Left colon (tissue), 2 donors: ENCODE measurements around the gene BBX. TPM values are rescaled to one million over a fixed set of nuclear protein-coding genes. Genes with fewer than 3 reads are reported as not detected.

Source experiments
- ATAC-seq: fragments of 200-7000 bp; cut with Tn5 transposase; one replicate; pipeline ENCODE4 v1.9.1; 2020; ENCODE audit warnings: mild to moderate bottlenecking, moderate library complexity
- DNase-seq, 2 donors: peaks; one replicate each; pipeline ENCODE4 v3.0.0-alpha.2; 2020
- intact Hi-C, 2 donors: fragments of 100-400 bp; cut with DNase I in 1 of 2; cut with micrococcal nuclease in 1 of 2; formaldehyde crosslinking; loops; one replicate each; pipeline versions ENCODE4 v1.11.2 to v1.14.0; 2022; cut with DNase I, micrococcal nuclease
- total RNA-seq, 2 donors: library from RNA; stranded (reverse); fragmentation: NEBNext Ultra II Directional; extraction: Animal tissue kit (Norgen Biotek cat#: 25700); gene quantifications; one replicate each; pipeline ENCODE4 v1.2.1, GENCODE V29; 2021
- donor health status: DM: no; HTN: no; CAD: no.
- donor health status: DM: yes; HTN: yes; CAD: no.

BBX gene
- total RNA-seq, 2 donors from 2014 or later, result 24.4 to 25.0 TPM

DNA sequence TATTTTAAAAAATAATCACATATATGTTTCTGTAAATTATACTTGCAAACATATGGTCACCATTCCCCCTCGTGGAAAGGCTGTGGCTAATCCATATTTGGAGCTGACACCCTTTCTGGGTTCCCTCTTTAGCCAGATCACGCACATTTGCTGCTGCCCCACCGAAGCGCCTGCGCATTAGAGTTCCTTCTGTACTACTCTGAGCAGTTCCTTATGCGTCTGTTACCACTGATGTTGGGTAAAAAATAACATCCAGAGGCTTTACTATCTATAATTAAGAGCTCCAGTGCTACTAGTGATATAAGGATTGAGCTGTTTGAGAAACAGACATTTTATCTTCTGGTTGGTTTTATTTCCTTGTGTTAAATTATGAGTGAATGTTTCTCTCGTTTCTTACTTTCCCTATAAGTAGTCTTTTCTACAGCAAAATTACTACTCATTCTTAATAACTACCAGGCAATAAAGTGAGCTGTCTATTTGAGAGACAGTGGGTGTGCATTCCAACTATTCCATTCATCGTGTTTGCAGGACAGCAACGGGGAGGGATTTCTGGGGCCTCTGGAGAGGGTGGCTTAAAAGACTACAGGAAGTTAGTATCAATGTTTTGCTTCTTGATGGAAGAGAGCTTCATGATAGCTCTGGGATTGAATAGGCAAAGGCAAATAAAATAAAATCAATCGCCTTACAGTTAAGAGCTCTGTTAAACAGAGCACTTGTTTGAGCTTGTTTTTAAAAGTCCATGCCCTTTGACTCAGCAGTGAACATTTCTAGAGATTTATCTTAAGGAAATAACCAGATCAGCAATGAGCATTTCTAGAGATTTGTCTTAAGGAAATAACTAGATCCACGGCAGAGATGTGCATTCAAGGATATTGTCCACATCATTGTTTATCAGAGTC, 322.9 kb downstream of the BBX start:
- DNase-seq (no peak), ATAC-seq (no peak)
- intact Hi-C loops, result no loop called here

GRCh38 chr3:107846279-107846852, 323.6 kb downstream of the BBX start:
- ATAC-seq, result peak; percentile 75
- peak in 1 of 2 donors; percentile 78 for DNase-seq
- intact Hi-C loops, result no loop called here

GRCh38 chr3:107847791-107848190, 325.0 kb downstream of the BBX start:
- intact Hi-C loops, result no loop called here
- DNase-seq (no peak), ATAC-seq (no peak)

GRCh38 chr3:107848351-107848915, 325.7 kb downstream of the BBX start:
- no peak for DNase-seq
- intact Hi-C loops, result no loop called here
- no peak for ATAC-seq

- intact Hi-C loops, result no loop called here
- ATAC-seq (no peak), DNase-seq (no peak)
Measured at GRCh38 chr3:107850681-107851080, 327.9 kb downstream of the BBX start.

DNA sequence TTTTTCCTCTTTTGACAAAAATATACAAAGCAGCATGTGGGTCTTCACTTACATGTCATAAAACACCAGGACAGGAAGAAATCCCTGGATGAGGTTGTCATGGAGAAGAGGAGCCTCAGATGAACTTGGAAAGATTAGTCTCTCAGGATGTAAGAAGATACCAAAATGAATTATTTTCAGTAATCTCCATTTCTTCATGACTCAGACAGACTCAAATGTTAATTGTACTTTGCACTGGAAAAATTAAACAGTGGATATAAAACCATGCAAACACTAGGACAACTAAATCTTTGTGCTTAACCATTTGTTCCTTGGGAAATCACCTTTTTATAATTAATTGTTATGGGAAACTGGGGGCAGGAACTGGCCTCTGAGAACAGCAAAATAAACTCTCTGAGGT, 331.1 kb downstream of the BBX start:
- DNase-seq (no peak), ATAC-seq (no peak)
- intact Hi-C loops, result no loop called here

DNA sequence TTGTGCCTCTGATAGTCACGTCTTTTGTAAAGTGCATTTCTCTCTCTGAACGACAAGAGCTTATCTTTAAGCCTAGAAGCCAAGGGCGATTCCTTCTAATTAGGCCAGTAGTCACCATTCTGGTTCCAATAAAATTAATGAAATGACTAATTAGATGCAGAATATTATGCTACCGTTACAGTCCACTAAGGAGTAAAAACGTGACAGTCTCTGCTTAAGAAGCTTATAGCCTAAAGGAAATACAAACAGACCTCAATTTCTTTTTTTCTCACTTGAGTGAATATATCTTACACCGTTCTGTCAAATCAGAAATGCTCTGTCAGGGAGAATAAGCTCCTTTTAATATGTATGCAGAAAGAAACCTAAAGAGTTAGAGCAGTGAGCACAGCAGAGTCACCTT, 332.0 kb downstream of the BBX start:
- intact Hi-C loops, result no loop called here
- ATAC-seq (no peak), DNase-seq (no peak)

GRCh38 chr3:107855710-107856109, 332.9 kb downstream of the BBX start:
- ATAC-seq (peak; percentile 74), DNase-seq (no peak)
- intact Hi-C loops, result no loop called here

DNA sequence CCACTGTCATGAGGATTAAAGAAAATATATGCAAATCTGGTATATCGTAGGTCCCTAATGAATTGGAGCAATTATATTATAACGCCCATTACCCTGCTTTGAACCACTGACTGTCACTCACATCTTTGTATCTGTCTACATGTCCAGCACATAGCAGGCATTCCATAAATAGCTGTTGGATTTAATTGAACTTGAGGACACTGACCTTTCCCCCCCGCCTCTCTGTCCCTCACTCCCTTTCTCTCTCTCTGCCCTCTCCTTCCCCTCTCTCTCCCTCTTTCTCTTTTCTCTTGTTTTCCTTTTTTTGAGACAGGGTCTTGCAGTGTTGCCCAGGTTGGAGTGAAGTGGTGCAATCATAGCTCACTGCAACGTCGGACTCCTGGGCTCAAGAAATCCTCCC, 335.1 kb downstream of the BBX start:
- DNase-seq (no peak), ATAC-seq (no peak)
- intact Hi-C loops, result no loop called here

- no peak for ATAC-seq
- intact Hi-C loops, result no loop called here
Measured at GRCh38 chr3:107858876-107859275, 336.1 kb downstream of the BBX start.

More at GRCh38 chr3:107858876-107859275, 336.1 kb downstream of the BBX start:
- DNase-seq, result no peak

Other genes starting within 250 kb of the BBX start
- not detected for gene CCDC54, start 145.5 kb upstream of the BBX start, total RNA-seq